ENCODE results near the gene CDH23. TPM values are rescaled to one million over a fixed set of nuclear protein-coding genes. Genes with fewer than 3 reads are reported as not detected.
A peak's percentile ranks its signal among the peaks of the same experiment; 100 is the strongest.

CDH23 gene
- total and polyA plus RNA-seq, 2 experiments from 2014 or later = 0.08 TPM; not detected in 1

- Histone ChIP-seq H3K9me3 (ENCODE audit: low read depth) (no peaks in the 10 kb centered on the region), H3K4me3 (no peak overlapping the region), H3K79me2 (ENCODE audit: insufficient read depth) (no peaks in the 10 kb centered on the region), H4K20me1 (ENCODE audit: insufficient read depth) (no peaks in the 10 kb centered on the region), H2AFZ (no peak overlapping the region), H3K4me2 (ENCODE audit: unreplicated experiment) (no peak overlapping the region), H3K4me1 (ENCODE audit: insufficient read depth) (no peaks in the 10 kb centered on the region), H3K36me3 (ENCODE audit: low read depth) (no peaks in the 10 kb centered on the region), H3K9ac (no peak overlapping the region), H3K27ac (no peak overlapping the region), H3K9me2 (ENCODE audit: insufficient read depth) (no peaks in the 10 kb centered on the region), H3K27me3 (replicated peaks; ENCODE audit: insufficient read depth) (peaks cover 12% of the 10 kb centered on the region; the same call in 1 of the 2 replicates), H3F3A (ENCODE audit: insufficient read depth) (no peaks in the 10 kb centered on the region)
- no peak for DNase-seq
- TF ChIP-seq EZH2 (IDR thresholded peaks at IDR 0.05; ENCODE audit: insufficient read depth, poor library complexity, severe bottlenecking) (no peak), EZH2phosphoT487 (IDR thresholded peaks at IDR 0.05; ENCODE audit: insufficient read depth, low read depth) (no peak)
- in situ Hi-C loops (cut with MboI) = no loop called here
- 59 to 63% methylated on average over 5 of the region's 5 CpGs for WGBS, 2 experiments (ENCODE audit: low coverage in 1 of 2, low lambda C conversion rate in 2 of 2, missing lambda C conversion rate in 2 of 2)
Measured at GRCh38 chr10:71579668-71580067, 182.9 kb downstream of the CDH23 start.

GRCh38 chr10:71580415-71580814, 183.7 kb downstream of the CDH23 start:
- no peak for DNase-seq
- Histone ChIP-seq H3K4me2 (ENCODE audit: unreplicated experiment) (no peak overlapping the region), H3K9me3 (ENCODE audit: low read depth) (no peaks in the 10 kb centered on the region), H2AFZ (no peak overlapping the region), H3K36me3 (ENCODE audit: low read depth) (no peaks in the 10 kb centered on the region), H4K20me1 (ENCODE audit: insufficient read depth) (no peaks in the 10 kb centered on the region), H3F3A (ENCODE audit: insufficient read depth) (no peaks in the 10 kb centered on the region), H3K27me3 (replicated peaks; ENCODE audit: insufficient read depth) (peaks cover 7% of the 10 kb centered on the region; the same call in 1 of the 2 replicates), H3K4me1 (ENCODE audit: insufficient read depth) (no peaks in the 10 kb centered on the region), H3K9me2 (ENCODE audit: insufficient read depth) (no peaks in the 10 kb centered on the region), H3K79me2 (ENCODE audit: insufficient read depth) (no peaks in the 10 kb centered on the region), H3K4me3 (no peak overlapping the region), H3K9ac (no peak overlapping the region), H3K27ac (no peak overlapping the region)
- no peak for TF ChIP-seq EZH2 (IDR thresholded peaks at IDR 0.05; ENCODE audit: insufficient read depth, poor library complexity, severe bottlenecking)
- no peak for TF ChIP-seq EZH2phosphoT487 (IDR thresholded peaks at IDR 0.05; ENCODE audit: insufficient read depth, low read depth)
- in situ Hi-C loops (cut with MboI) = no loop called here
- WGBS, 2 experiments (ENCODE audit: low coverage in 1 of 2, low lambda C conversion rate in 2 of 2, missing lambda C conversion rate in 2 of 2) = 6 to 8% methylated on average over 2 of the region's 2 CpGs

GRCh38 chr10:71580926-71581325, 184.2 kb downstream of the CDH23 start:
- Histone ChIP-seq H3K9me2 (ENCODE audit: insufficient read depth) (no peaks in the 10 kb centered on the region), H3F3A (ENCODE audit: insufficient read depth) (no peaks in the 10 kb centered on the region), H3K4me2 (ENCODE audit: unreplicated experiment) (no peak overlapping the region), H3K4me1 (ENCODE audit: insufficient read depth) (no peaks in the 10 kb centered on the region), H3K27ac (no peak overlapping the region), H2AFZ (no peak overlapping the region), H3K4me3 (no peak overlapping the region), H3K36me3 (ENCODE audit: low read depth) (no peaks in the 10 kb centered on the region), H3K79me2 (ENCODE audit: insufficient read depth) (no peaks in the 10 kb centered on the region), H3K9ac (no peak overlapping the region), H4K20me1 (ENCODE audit: insufficient read depth) (no peaks in the 10 kb centered on the region), H3K27me3 (replicated peaks; ENCODE audit: insufficient read depth) (0 out of 2 replicates have a peak, but pooled peaks cover 2% of the 10 kb centered on the region), H3K9me3 (ENCODE audit: low read depth) (no peaks in the 10 kb centered on the region)
- in situ Hi-C loops (cut with MboI) = no loop called here
- WGBS, 2 experiments (ENCODE audit: low coverage in 1 of 2, low lambda C conversion rate in 2 of 2, missing lambda C conversion rate in 2 of 2) = 41 to 51% methylated on average over 2 of the region's 2 CpGs
- TF ChIP-seq EZH2phosphoT487 (IDR thresholded peaks at IDR 0.05; ENCODE audit: insufficient read depth, low read depth) (no peak), EZH2 (IDR thresholded peaks at IDR 0.05; ENCODE audit: insufficient read depth, poor library complexity, severe bottlenecking) (no peak)
- DNase-seq = no peak

- no peaks in the 10 kb centered on the region for H3K27me3 ChIP-seq (replicated peaks; ENCODE audit: insufficient read depth)
- no peaks in the 10 kb centered on the region for H4K20me1 ChIP-seq (ENCODE audit: insufficient read depth)
- TF ChIP-seq EZH2phosphoT487 (IDR thresholded peaks at IDR 0.05; ENCODE audit: insufficient read depth, low read depth) (no peak), EZH2 (IDR thresholded peaks at IDR 0.05; ENCODE audit: insufficient read depth, poor library complexity, severe bottlenecking) (no peak)
Measured at GRCh38 chr10:71581376-71581775, 184.7 kb downstream of the CDH23 start.

GRCh38 chr10:71582019-71582418, 185.3 kb downstream of the CDH23 start:
- H3K27ac ChIP-seq = no peak overlapping the region
- in situ Hi-C loops (cut with MboI) = no loop called here
- H3F3A ChIP-seq (ENCODE audit: insufficient read depth) = no peaks in the 10 kb centered on the region
- no peaks in the 10 kb centered on the region for H3K79me2 ChIP-seq (ENCODE audit: insufficient read depth)
- TF ChIP-seq EZH2 (IDR thresholded peaks at IDR 0.05; ENCODE audit: insufficient read depth, poor library complexity, severe bottlenecking) = no peak
- TF ChIP-seq EZH2phosphoT487 (IDR thresholded peaks at IDR 0.05; ENCODE audit: insufficient read depth, low read depth) = no peak
- 79 to 80% methylated on average over 3 of the region's 3 CpGs for WGBS, 2 experiments (ENCODE audit: low coverage in 1 of 2, low lambda C conversion rate in 2 of 2, missing lambda C conversion rate in 2 of 2)
- H3K9me3 ChIP-seq (ENCODE audit: low read depth) = no peaks in the 10 kb centered on the region
- no peak overlapping the region for H3K9ac ChIP-seq
- peaks cover 6% of the 10 kb centered on the region for H3K27me3 ChIP-seq (replicated peaks; ENCODE audit: insufficient read depth)
- peak; percentile 66 for DNase-seq
- H3K4me2 ChIP-seq (ENCODE audit: unreplicated experiment) = no peak overlapping the region
- H2AFZ ChIP-seq = no peak overlapping the region
- no peaks in the 10 kb centered on the region for H3K36me3 ChIP-seq (ENCODE audit: low read depth)
- H3K4me1 ChIP-seq (ENCODE audit: insufficient read depth) = no peaks in the 10 kb centered on the region
- no peaks in the 10 kb centered on the region for H4K20me1 ChIP-seq (ENCODE audit: insufficient read depth)
- no peaks in the 10 kb centered on the region for H3K9me2 ChIP-seq (ENCODE audit: insufficient read depth)
- H3K4me3 ChIP-seq = no peak overlapping the region

More at GRCh38 chr10:71581376-71581775, 184.7 kb downstream of the CDH23 start:
- in situ Hi-C loops (cut with MboI) = no loop called here
- Histone ChIP-seq H3K36me3 (ENCODE audit: low read depth) (no peaks in the 10 kb centered on the region), H3K4me3 (no peak overlapping the region), H3K9me2 (ENCODE audit: insufficient read depth) (no peaks in the 10 kb centered on the region), H3K27ac (no peak overlapping the region), H3F3A (ENCODE audit: insufficient read depth) (no peaks in the 10 kb centered on the region), H3K79me2 (ENCODE audit: insufficient read depth) (no peaks in the 10 kb centered on the region), H3K9me3 (ENCODE audit: low read depth) (no peaks in the 10 kb centered on the region), H3K4me2 (ENCODE audit: unreplicated experiment) (no peak overlapping the region), H2AFZ (no peak overlapping the region), H3K4me1 (ENCODE audit: insufficient read depth) (no peaks in the 10 kb centered on the region), H3K9ac (no peak overlapping the region)
- no peak for DNase-seq
- WGBS, 2 experiments (ENCODE audit: low coverage in 1 of 2, low lambda C conversion rate in 2 of 2, missing lambda C conversion rate in 2 of 2) = 17% methylated on average over 3 of the region's 3 CpGs

Data from GM23248 (cell line).